AG04449 (cell line): ENCODE measurements around the gene FAM131A.

Source experiments
- CTCF ChIA-PET: fragments of 350-600 bp; formaldehyde crosslinking; extraction: SDS; loops from one replicate; lab custom pipeline; 2021; ENCODE audit warnings: antibody characterized with exemption; lab: Yijun Ruan, JAX
- POLR2A ChIA-PET: fragments of 400-600, 350-600 bp; formaldehyde crosslinking; extraction: SDS; loops from one replicate; lab custom pipeline; 2020; ENCODE audit warnings: antibody characterized with exemption, inconsistent platforms; lab: Yijun Ruan, JAX
- DNase-seq: peaks from one replicate; pipeline ENCODE4 v3.0.0-alpha.2; 2010; ENCODE audit warnings: low read depth, low spot score
- H3K4me3 ChIP-seq: 2 replicates; pipeline ENCODE4 v1.5.1; 2011; ENCODE audit warnings: low read depth, mild to moderate bottlenecking, control low read depth, low read length
- CTCF ChIP-seq: IDR thresholded peaks from one replicate; pipeline ENCODE4 v1.5.1; 2011; ENCODE audit warnings: mild to moderate bottlenecking, moderate library complexity, low read length, control low read depth, inconsistent platforms; ENCODE audit not compliant: insufficient read depth; ENCODE audit errors: missing control alignments

FAM131A gene

GRCh38 chr3:184387174-184387714 is 49.8 kb downstream of the FAM131A start:
- ChIA-PET CTCF (interaction anchor here (1.1 to 4.8 kb wide), 2 partner anchors 15 to 126 kb away, joined by 3 to 43 read pairs; no protein-coding TSS in a partner anchor), POLR2A (no interaction called here)
- DNase-seq: no peak
- no peak overlapping the region for H3K4me3 ChIP-seq
- TF ChIP-seq CTCF: no peak

GRCh38 chr3:184388164-184388935 is 51.0 kb downstream of the FAM131A start:
- ChIA-PET CTCF (interaction anchor here (1.0 to 6.2 kb wide), 6 partner anchors 13 to 125 kb away, joined by 3 to 41 read pairs (median 3); no protein-coding TSS in a partner anchor), POLR2A (no interaction called here)
- no peak for DNase-seq
- H3K4me3 ChIP-seq: no peak overlapping the region
- TF ChIP-seq CTCF: no peak

- TF ChIP-seq CTCF: no peak
- DNase-seq: no peak
- CTCF ChIA-PET: interaction anchor here (1.0 to 6.2 kb wide), 6 partner anchors 14 to 150 kb away, joined by 3 to 41 read pairs (median 3); no protein-coding TSS in a partner anchor
These were observed 51.5 kb downstream of the FAM131A start for GRCh38 chr3:184388936-184389230.

GRCh38 chr3:184389384-184389783 is 52.0 kb downstream of the FAM131A start:
- TF ChIP-seq CTCF: no peak
- ChIA-PET CTCF (interaction anchor here (1.0 to 6.2 kb wide), 6 partner anchors 15 to 150 kb away, joined by 3 to 41 read pairs (median 3); no protein-coding TSS in a partner anchor), POLR2A (no interaction called here)
- no peak for DNase-seq
- no peak overlapping the region for H3K4me3 ChIP-seq

More at GRCh38 chr3:184388936-184389230, 51.5 kb downstream of the FAM131A start:
- POLR2A ChIA-PET: no interaction called here
- H3K4me3 ChIP-seq: no peak overlapping the region

GRCh38 chr3:184389935-184390528 is 52.6 kb downstream of the FAM131A start:
- H3K4me3 ChIP-seq: no peak overlapping the region
- no peak for DNase-seq

More at GRCh38 chr3:184389935-184390528, 52.6 kb downstream of the FAM131A start:
- CTCF ChIA-PET: interaction anchor here (0.8 to 6.2 kb wide), 6 partner anchors 15 to 151 kb away, joined by 3 to 41 read pairs (median 3); no protein-coding TSS in a partner anchor
- POLR2A ChIA-PET: interaction anchor here (0.6 kb wide), 1 partner anchor 122 kb away, joined by 3 read pairs; no protein-coding TSS in a partner anchor
- no peak for TF ChIP-seq CTCF
